HPDE6-E6E7 (cell line): ENCODE results near the gene TRIM66.

ENCODE experiments used
- DNase-seq: peaks from one replicate; pipeline ENCODE4 v3.0.0; 2011; ENCODE audit warnings: missing footprints; ENCODE audit errors: extremely low spot score

TRIM66 gene

GRCh38 chr11:8682303-8683114, at the start of gene TRIM66, which contains the start of gene RPL27A:
Gene TRIM66, minus strand, starts transcription at chr11:8682665. Its CDS starts 10,391 bp downstream, at chr11:8672274.
Gene RPL27A, plus strand, starts transcription at chr11:8682792. Its CDS starts 22 bp downstream, at chr11:8682814.
- DNase-seq: peak; percentile 79

GRCh38 chr11:8731647-8732323, 49.3 kb upstream of the TRIM66 start:
- no peak for DNase-seq

- no peak for DNase-seq
Measured at GRCh38 chr11:8730697-8731020, 48.2 kb upstream of the TRIM66 start.

GRCh38 chr11:8729837-8730696, 47.6 kb upstream of the TRIM66 start:
- no peak for DNase-seq

- no peak for DNase-seq
Measured at GRCh38 chr11:8729067-8729466, 46.6 kb upstream of the TRIM66 start.

- DNase-seq: no peak
Measured at GRCh38 chr11:8728563-8728962, 46.1 kb upstream of the TRIM66 start.

- DNase-seq: no peak
Measured at GRCh38 chr11:8726395-8726794, 43.9 kb upstream of the TRIM66 start.

- DNase-seq: no peak
Measured at GRCh38 chr11:8724682-8725081, 42.2 kb upstream of the TRIM66 start.

- DNase-seq: no peak
Measured at GRCh38 chr11:8723711-8724110, 41.2 kb upstream of the TRIM66 start.

- DNase-seq: no peak
Measured at GRCh38 chr11:8722809-8723208, 40.3 kb upstream of the TRIM66 start.

GRCh38 chr11:8721609-8722500, 39.4 kb upstream of the TRIM66 start:
- no peak for DNase-seq

- DNase-seq: peak; percentile 64
Measured at GRCh38 chr11:8720868-8721608, 38.6 kb upstream of the TRIM66 start.

GRCh38 chr11:8720352-8720751, 37.9 kb upstream of the TRIM66 start:
- DNase-seq: no peak

GRCh38 chr11:8719721-8720120, 37.3 kb upstream of the TRIM66 start:
- no peak for DNase-seq

- DNase-seq: peak; percentile 51
Measured at GRCh38 chr11:8719211-8719649, 36.8 kb upstream of the TRIM66 start.

GRCh38 chr11:8717876-8718753, 35.6 kb upstream of the TRIM66 start:
- peak; percentile 50 for DNase-seq

- no peak for DNase-seq
Measured at GRCh38 chr11:8717544-8717875, 35.0 kb upstream of the TRIM66 start.

- DNase-seq: no peak
Measured at GRCh38 chr11:8715501-8715900, 33.0 kb upstream of the TRIM66 start.

- DNase-seq: no peak
Measured at GRCh38 chr11:8714622-8715225, 32.3 kb upstream of the TRIM66 start.
